Measurements from ENCODE around the gene SMOC2. TPM values are rescaled to one million over a fixed set of nuclear protein-coding genes. Genes with fewer than 3 reads are reported as not detected.

SMOC2 gene
- total RNA-seq, 1 donor from 2014 or later: not detected

- TF ChIP-seq CTCF (IDR thresholded peaks at IDR 0.05; ENCODE audit: unreplicated experiment): no peak
- peaks cover 10% of the 10 kb centered on the region for H3K27me3 Mint-ChIP-seq (ENCODE audit: unreplicated experiment)
These were observed 44.4 kb upstream of the SMOC2 start for GRCh38 chr6:168396561-168396960.

GRCh38 chr6:168397012-168397411 lies 44.0 kb upstream of the SMOC2 start:
- Mint-ChIP-seq H3K9me3 (ENCODE audit: unreplicated experiment) (no peaks in the 10 kb centered on the region), H3K36me3 (ENCODE audit: low read depth, unreplicated experiment) (no peaks in the 10 kb centered on the region), H3K4me1 (ENCODE audit: unreplicated experiment) (peaks cover 4% of the 10 kb centered on the region), H3K4me3 (ENCODE audit: unreplicated experiment) (no peak overlapping the region), H3K27ac (ENCODE audit: unreplicated experiment) (no peak overlapping the region), H3K27me3 (ENCODE audit: unreplicated experiment) (peaks cover 10% of the 10 kb centered on the region)
- TF ChIP-seq CTCF (IDR thresholded peaks at IDR 0.05; ENCODE audit: unreplicated experiment): no peak
- no peak for DNase-seq (ENCODE audit: low spot score)

More at GRCh38 chr6:168396561-168396960, 44.4 kb upstream of the SMOC2 start:
- peaks cover 4% of the 10 kb centered on the region for H3K4me1 Mint-ChIP-seq (ENCODE audit: unreplicated experiment)
- no peaks in the 10 kb centered on the region for H3K36me3 Mint-ChIP-seq (ENCODE audit: low read depth, unreplicated experiment)
- no peaks in the 10 kb centered on the region for H3K9me3 Mint-ChIP-seq (ENCODE audit: unreplicated experiment)
- no peak overlapping the region for H3K4me3 Mint-ChIP-seq (ENCODE audit: unreplicated experiment)
- no peak for DNase-seq (ENCODE audit: low spot score)
- no peak overlapping the region for H3K27ac Mint-ChIP-seq (ENCODE audit: unreplicated experiment)

GRCh38 chr6:168400037-168400436 lies 40.9 kb upstream of the SMOC2 start:
- DNase-seq (ENCODE audit: low spot score): no peak
- Mint-ChIP-seq H3K4me3 (ENCODE audit: unreplicated experiment) (no peak overlapping the region), H3K27ac (ENCODE audit: unreplicated experiment) (no peak overlapping the region), H3K4me1 (ENCODE audit: unreplicated experiment) (no peaks in the 10 kb centered on the region), H3K9me3 (ENCODE audit: unreplicated experiment) (no peaks in the 10 kb centered on the region), H3K27me3 (ENCODE audit: unreplicated experiment) (peaks cover 6% of the 10 kb centered on the region), H3K36me3 (ENCODE audit: low read depth, unreplicated experiment) (no peaks in the 10 kb centered on the region)
- no peak for TF ChIP-seq CTCF (IDR thresholded peaks at IDR 0.05; ENCODE audit: unreplicated experiment)

GRCh38 chr6:168403370-168404005 lies 37.5 kb upstream of the SMOC2 start:
- TF ChIP-seq CTCF (IDR thresholded peaks at IDR 0.05; ENCODE audit: unreplicated experiment): no peak
- Mint-ChIP-seq H3K27me3 (ENCODE audit: unreplicated experiment) (peaks cover 4% of the 10 kb centered on the region), H3K36me3 (ENCODE audit: low read depth, unreplicated experiment) (no peaks in the 10 kb centered on the region), H3K27ac (ENCODE audit: unreplicated experiment) (no peak overlapping the region), H3K4me1 (ENCODE audit: unreplicated experiment) (no peaks in the 10 kb centered on the region), H3K9me3 (ENCODE audit: unreplicated experiment) (no peaks in the 10 kb centered on the region), H3K4me3 (ENCODE audit: unreplicated experiment) (no peak overlapping the region)
- no peak for DNase-seq (ENCODE audit: low spot score)

GRCh38 chr6:168404560-168404959 lies 36.4 kb upstream of the SMOC2 start:
- TF ChIP-seq CTCF (IDR thresholded peaks at IDR 0.05; ENCODE audit: unreplicated experiment): no peak
- Mint-ChIP-seq H3K36me3 (ENCODE audit: low read depth, unreplicated experiment) (no peaks in the 10 kb centered on the region), H3K4me1 (ENCODE audit: unreplicated experiment) (no peaks in the 10 kb centered on the region), H3K27ac (ENCODE audit: unreplicated experiment) (no peak overlapping the region), H3K27me3 (ENCODE audit: unreplicated experiment) (peaks cover 4% of the 10 kb centered on the region), H3K9me3 (ENCODE audit: unreplicated experiment) (no peaks in the 10 kb centered on the region), H3K4me3 (ENCODE audit: unreplicated experiment) (no peak overlapping the region)
- DNase-seq (ENCODE audit: low spot score): no peak
